CD1c-positive myeloid dendritic cell (primary cell): ENCODE results near the gene CRYBG1.
A peak's percentile ranks its signal among the peaks of the same experiment; 100 is the strongest.
"Not testable (repeated sequence)": the region's sequence is repeated elsewhere in the genome, so short reads cannot be mapped to it uniquely, and the experiment has no call there.

Experiments used
- DNase-seq: peaks from one replicate; pipeline ENCODE4 v3.0.0-alpha.2; 2016; ENCODE audit errors: extremely low spot score

Gene CRYBG1

DNA sequence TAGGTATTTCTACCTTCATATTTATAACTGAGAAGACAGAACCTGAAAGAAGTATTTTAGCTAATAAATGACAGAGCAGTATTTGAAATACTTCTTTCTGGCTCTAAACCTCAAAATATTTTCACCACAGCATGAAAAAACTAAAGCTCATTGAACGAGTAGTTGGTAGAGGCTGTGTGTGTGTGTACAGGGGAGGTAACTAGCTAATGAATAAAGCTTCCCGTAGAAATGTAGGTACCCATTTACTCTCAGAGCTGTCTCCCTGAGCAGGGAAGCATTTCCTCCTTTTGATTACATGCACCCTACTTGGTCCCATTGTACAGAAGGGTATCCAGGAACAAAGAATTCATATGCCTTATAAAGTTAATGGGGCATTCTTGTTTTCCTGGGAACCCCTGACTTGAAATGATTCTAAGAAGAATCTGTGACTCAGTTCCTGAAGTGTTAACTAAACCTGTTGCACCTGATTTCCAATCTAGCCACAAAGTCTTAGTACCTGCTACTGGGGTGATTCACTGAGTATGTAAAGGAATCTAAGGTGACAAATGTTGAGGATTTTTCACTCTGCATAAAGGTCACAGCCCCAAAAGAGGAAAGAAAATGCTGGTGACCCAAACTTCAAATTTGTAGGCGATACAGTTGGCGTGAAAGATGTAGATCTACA lies 12.5 kb downstream of the CRYBG1 start:
- no peak for DNase-seq

DNA sequence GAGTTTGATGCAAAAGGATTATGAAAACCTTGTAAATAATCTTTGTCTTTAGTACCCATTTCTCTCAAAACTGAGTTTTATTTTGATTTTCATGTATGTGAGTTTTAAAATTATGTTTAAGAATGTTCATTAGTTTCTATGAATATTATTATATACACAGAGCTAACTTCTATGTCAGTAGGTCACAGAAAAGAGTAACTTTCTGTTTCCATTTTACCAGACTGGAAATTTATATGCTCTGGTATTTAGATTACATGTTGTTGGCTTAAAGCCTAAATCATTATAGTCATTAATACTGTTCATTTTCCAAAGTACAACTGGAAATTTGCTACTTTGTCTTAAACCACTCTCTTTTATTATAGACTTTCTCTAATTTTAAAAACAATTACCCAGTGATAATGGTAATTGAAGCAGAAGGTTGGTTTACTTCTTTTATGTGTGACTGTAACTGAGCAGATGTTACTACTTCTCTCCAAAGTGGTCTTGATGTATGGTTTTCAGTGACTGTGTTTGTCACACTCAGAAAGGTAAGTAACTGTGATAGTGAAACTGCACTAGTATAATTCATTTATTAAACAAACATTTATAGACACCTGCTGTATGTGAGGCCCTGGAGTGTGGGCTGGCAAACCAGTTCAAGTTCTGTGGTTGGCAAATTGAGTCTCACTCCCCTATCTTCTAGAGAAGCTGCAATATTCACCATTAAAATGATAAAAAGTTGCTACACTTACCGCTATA lies 13.2 kb downstream of the CRYBG1 start:
- no peak for DNase-seq

DNA sequence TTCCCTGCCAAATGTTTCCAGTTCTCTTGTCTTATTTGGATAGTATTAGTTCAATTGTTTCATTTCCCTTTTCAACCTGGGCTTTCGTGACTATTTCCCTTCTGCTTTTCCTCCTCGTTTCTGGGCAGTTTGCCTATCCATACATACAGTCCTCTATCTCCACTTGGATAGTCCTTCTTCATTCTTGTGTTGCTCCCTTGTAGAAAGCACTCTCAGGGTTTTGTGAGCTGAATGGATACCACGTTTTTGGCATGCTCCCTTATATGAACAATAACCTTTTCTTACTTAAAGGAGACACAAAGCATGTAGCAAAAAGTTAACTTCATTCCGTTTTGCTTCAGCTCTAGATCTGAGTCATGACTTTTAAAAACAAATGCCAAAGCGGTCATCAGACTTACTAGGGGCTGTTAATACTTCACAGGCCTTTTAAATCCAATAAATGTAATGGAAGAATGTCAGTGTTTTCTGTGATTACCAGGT lies 16.6 kb downstream of the CRYBG1 start:
- DNase-seq = peak; percentile 12

DNA sequence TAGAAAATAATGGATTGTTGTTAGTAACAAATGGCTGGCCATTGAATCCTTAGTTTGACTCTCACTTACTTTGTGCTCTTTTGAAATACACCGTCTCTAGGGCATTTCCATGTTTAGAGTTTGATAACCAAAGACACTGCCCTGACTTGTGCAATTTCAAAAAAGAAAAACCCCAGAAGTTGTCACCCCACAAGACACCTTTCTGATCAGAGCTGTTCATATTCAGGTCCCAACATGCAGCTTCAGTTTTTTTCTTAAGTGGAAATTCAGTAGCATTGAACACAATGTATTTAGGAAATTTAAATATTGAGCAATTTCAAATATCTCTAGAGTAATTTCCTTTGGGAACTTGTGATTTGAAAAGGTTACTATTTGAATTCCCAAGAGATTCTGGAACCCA lies 19.4 kb downstream of the CRYBG1 start:
- DNase-seq = no peak

DNA sequence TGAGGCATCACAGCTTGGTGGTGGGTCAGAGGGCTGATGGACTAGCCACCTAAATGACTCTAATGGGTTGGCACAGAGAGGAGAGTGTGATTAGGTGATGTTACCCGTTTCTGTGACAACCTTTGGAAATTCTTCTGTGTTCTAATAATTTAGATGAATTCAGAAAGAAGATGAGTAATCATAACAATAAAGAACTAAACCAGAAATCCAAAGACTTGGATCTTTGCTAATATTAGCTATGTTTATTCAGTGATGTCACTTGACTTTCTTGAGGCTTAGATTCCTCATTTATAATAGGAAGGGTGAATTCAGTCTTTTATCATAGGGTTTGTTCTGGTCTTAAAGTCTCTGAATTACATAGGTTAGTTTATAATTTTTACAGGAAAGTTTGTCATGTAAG lies 19.9 kb downstream of the CRYBG1 start:
- no peak for DNase-seq

DNA sequence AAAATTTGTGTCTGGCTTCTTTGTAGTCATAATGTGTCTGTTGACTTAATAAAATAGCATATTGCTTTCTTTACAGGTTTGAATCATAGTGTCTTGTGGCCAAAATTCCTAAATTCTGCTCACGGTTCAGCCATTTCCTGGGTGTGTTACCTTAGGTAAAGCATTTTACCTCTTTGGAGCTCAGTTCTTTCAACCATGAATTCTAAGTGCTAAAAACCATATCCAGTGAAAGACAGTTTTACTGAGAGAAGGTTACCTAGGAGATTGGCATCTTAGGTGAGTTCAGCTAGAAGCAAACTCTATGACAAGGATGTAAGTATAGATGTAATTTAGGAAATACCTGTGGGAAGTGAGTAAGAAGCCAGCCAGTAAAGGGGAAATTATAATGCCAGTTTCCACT lies 20.7 kb downstream of the CRYBG1 start:
- no peak for DNase-seq

DNA sequence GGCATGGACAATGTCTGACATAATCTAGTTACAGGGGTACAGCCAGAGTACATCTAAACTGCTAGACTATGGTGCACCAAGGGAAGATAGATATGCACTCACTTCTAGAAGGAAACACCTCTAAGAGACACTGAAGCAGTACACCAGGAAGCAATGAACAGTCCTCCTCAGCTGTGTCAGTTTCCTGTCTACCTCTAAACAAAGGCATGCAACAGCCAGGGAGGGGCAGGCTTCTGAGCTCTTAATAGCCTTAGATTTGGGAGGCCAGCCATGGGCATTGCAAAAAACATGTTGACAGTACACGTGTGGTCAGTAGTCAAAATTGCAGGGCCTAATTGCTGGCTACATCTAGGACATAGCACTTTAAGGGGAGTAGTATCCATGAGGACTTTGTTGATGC lies 21.4 kb downstream of the CRYBG1 start:
- DNase-seq = no peak

DNA sequence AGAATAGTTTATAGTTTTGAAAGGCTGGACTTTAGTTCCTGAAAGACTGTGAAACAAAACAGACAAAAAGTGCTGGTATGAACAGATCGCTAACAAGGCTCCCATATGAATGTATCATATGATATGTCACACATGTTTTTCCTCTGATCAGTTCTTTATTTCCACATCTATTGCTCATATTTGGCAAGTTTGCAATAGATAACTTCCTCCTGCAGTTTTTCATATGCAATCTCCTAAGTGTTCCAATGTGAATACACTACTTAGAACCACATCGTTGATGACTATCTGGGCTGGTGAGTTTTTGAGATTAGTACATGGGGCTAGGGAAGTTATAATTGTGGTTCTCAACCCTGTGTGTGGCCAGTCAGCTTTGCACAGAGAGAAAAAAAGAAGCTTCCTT lies 23.1 kb downstream of the CRYBG1 start:
- DNase-seq = no peak

DNA sequence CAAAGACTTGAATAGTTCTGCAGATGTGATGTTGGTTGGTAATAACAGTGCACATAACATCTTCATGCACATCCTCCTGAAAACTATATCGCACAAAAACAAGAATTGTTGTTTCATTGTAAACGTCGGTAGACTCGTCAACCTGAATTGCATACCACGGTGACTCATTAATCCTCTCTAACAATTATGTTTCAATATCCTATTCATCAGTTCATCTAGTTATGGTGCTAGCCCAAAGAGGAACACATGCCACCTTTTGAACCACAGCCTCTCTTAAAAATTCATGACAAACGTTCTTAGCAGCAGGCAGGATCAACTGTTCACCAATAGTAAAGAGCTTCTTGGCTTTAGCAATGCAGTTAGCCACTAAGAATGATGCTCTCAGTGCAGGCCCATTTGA lies 25.0 kb downstream of the CRYBG1 start:
- DNase-seq = no peak

DNA sequence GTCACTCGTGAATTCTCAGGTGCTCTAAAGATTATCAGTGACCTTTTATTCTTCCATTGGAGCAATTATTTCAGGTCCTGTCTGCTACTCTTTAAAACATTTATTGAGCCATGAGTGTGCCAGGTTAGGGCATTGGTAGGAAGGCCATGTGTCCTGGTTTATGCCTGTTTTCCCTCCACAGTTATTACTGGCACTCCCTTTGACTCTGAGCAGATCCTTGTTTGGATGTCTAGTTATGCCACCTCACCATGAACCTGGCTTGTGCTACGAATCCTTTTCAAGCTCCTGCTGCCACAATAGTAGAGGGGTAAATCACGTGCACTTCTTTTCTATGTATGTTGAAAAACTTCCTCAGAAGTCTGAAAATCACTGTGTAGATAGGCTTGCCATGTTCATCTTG lies 27.4 kb downstream of the CRYBG1 start:
- DNase-seq = no peak

DNA sequence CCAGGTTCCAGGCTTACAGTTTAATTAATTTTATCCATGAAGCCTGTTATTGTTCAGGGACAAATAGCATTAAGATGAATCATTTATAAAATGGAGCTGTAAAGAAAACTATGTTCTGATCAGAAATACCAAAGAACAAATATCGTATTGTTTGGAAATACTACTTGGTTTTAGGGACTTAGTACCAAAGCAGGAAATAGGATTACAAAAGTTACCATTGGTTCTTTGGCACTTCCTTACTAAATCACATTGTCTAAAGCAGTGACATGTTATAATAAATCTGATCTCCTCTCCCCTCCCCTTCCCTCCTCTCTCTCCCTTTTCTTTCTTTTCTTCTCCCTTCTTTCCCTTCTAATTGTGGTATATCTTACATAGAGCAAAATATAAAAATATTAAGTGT lies 29.6 kb downstream of the CRYBG1 start:
- no peak for DNase-seq

DNA sequence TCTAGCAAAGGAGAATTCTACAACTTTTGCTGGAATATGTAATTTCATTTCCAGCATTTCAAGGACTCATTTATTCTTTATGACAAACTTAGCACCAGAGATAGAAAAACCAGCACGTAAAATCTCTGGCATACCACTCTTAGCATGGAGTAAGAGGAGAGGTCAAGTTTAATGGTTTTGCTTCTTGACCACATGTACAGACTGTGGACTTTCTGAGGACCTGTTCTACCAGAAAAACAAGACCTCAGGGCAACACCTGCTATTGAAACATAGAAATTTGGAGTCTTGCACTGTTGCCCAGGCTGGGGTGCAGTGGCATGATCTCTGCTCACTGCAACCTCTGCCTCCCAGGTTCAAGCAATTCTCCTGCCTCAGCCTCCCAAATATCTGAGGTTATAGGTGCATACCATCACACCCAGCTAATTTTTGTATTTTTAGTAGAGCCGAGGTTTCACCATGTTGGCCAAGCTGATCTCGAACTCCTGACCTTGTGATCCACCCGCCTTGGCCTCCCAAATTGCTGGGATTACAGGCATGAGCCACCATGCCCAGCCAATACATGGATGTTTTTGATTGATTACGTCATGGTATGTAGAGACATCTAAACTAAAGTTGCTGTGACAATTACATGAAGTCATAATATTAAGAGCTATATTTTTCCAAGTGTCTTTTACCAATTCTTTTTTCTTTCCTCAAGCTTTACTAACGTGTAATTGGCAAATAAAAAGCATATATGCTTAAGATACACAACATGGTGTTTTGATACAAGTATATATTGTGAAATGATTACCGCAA lies 36.1 kb downstream of the CRYBG1 start:
- no peak for DNase-seq

DNA sequence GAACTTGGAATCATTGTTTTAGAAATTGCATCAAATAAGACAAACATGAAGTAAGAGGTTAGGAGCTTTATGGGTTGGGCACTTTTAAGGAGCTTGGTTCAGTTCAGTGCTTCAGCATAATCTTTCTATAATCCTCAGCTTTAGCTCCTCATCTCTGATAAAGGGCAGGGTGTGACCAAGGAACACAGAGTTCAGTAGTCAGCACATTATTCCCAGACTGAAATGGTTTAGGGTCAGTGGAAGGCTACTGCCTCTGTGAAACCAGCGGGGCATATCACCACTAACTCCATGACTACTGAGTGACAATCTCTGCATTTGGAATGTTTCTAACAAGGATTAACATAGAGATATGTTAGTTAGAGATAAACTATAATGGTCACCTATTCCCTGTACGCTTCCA lies 36.9 kb downstream of the CRYBG1 start:
- no peak for DNase-seq

DNA sequence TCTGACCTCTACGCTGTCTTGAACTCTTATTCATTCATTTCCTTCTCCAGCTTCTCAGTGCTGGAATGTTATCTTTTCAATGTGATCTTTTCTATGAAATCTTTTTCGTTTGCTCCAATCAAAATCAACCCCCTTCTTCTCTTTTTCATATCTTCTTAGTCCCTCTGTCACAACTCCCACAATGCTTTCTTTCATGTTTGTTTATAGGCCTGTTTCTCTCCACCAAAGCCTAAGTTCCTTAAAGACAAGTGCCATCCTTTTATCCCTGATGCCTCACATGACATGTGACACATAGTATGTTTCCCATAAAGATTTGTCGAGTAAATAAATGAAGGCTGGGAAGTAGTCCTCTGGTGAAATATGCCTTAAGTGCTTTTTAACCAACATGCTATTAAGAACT lies 38.1 kb downstream of the CRYBG1 start:
- no peak for DNase-seq

DNA sequence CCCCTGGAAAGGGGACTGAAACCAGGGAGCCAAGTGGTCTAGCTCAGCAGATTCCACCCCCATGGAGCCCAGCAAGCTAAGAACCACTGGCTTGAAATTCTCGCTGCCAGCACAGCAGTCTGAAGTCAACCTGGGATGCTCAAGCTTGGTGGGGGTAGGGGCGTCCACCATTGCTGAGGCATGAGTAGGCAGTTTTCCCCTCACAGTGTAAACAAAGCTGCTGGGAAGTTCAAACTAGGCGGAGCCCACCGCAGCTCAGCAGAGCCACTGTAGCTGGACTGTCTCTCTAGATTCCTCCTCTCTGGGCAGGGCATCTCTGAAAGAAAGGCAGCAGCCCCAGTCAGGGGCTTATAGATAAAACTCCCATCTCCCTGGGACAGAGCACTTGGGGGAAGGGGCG lies 44.5 kb downstream of the CRYBG1 start:
- DNase-seq = not testable (repeated sequence)

DNA sequence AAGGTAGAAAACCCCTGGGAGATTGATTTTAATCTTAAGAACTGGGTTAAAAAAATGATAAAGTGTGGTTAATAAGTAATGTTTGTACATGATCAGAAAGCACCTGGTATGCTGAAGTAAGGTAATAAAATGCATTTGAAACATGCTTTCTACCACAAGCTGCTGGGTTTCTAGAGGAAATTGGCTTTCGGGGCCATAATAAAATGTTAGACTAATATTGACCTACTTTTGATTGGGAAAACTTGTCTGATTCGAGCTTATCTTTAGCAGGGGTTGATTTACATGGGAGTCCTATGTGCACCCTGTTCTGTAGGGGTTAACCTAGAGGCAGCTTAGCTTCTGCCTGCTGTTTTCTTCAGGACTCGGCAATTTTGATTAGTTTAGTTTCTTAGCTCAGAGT lies 50.5 kb downstream of the CRYBG1 start:
- no peak for DNase-seq

DNA sequence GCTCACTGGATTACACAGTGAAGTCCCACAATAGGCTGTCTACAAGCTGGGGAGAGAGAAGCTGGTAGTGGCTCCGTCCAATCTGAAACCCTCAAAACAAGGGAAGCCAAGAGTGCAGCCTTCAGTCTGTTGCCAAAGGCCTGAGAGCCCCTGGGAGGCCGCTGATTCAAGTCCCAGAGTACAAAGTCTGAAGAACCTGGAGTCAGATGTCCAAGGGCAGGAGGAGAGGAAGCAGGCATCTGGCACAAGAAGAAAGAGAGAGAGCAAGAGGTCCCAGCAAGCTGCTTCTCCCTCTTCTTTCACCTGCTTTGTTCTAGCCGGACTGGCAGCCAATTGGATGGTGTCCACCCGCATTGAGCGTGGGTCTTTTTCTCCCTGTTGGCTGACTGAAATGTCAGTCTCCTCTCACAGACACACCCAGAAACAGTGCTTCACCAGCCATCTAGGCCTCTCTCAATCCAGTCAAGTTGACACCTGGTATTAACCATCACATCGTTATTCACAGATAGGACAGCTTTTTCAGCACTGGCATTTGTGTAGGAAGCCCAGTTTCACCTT lies 51.2 kb downstream of the CRYBG1 start:
- DNase-seq = no peak

DNA sequence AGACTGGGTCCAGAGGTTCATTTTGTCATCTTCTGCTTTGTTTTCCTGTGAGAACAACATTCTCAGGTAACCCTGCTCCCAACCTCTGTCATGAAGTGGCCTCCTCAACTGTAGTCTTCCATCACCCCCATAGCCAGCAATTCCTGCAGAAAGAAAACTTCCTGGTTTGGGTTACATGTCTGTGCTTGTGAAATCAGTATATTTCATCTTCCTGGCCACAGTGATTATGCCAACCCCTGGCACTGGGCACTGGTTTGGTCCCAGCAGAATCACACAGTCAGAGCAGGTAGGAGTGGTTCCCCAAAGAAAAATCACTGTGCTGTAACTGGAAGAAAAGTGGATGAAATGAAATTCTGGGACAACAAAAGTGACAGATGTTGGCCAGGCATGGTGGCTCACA lies 52.5 kb downstream of the CRYBG1 start:
- no peak for DNase-seq

DNA sequence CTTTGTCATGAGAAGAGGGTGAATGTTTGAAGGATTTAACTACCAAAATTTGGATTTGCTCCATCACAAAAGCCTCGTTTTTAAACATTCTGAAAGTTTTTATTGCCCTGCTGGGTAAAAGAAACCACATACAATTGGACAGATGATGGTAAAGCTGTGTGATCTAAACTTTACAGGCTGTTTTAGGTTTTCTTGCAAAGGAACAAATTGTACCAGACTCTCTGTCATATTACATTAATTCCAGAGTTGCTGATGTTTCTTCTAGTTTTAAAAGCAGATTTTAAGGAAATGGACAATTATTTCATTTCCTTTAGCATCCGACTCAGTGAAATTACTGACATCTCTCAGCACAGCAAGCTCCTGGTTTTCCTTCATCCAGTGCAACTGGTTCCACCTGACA lies 53.2 kb downstream of the CRYBG1 start:
- no peak for DNase-seq

DNA sequence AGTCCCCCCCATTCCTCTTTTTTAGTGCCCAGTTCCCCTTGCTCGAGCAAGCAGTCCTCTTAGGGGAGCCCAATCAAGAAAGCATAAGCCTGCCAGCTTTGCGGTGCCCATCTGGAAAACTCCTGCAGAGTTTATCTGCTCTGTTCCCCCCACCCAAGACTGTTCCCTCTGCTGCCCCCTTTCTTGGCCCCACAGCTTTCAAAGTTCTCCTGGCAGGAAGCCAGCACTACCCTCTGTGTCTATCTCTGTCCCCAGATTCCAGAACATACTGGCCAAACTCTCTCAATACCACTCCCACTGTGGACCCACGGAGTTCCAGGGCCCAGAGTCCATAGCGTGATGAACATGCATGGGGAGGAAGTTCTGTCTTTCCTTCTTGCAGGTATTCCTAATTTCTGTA lies 55.4 kb downstream of the CRYBG1 start:
- no peak for DNase-seq

DNA sequence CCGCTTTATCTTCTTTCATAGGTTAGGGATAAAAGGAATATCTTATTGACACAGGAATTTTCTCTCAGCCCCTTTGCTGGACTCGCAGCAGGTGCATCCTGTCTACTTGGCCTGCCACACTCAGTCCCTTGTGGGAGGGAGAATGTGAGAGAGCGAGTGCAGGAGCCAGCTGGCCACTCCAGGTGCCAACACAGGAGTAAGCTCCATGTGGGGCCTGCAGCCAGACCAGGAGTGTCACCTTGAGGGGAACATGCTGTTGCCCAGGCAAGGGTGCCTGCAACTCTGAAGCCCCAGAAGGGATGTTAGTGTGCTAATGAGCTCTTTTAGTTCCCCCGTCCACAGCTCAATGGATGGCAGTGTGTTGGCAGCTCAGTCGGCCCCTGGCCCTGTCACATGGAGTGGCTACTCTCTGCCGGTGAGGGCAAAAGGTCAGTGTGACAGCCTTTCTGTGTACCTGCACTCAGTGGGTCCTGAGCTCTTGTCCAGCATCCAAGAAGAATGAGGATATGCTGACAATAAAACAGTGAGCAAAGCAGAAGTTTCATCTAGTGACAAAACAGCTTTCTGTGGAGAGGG lies 57.1 kb downstream of the CRYBG1 start:
- no peak for DNase-seq
